ENCODE data around the gene DDIT3.

Gene DDIT3

GRCh38 chr12:57520053-57520818, at the start of gene DDIT3:
DDIT3 (minus strand) TSS chr12:57520514; CDS start chr12:57517406, 3,108 bp downstream.
- Histone ChIP-seq H3K9me3 (ENCODE audit: control insufficient read depth, low read length) (no peaks in the 10 kb centered on the region), H3K9ac (peak within 1 kb of the TSS; percentile 98), H3K4me3 (ENCODE audit: low read depth, low read length) (peak within 1 kb of the TSS; percentile 93), H3K4me1 (peaks cover 39% of the 10 kb centered on the region), H2AFZ (peak within 1 kb of the TSS; percentile 91), H3K36me3 (ENCODE audit: control insufficient read depth, insufficient read depth, low read length) (no peaks in the 10 kb centered on the region), H3K27ac (peak within 1 kb of the TSS; percentile 99), H3K79me2 (peaks cover 23% of the 10 kb centered on the region), H3K4me2 (ENCODE audit: low read length) (peak within 1 kb of the TSS; percentile 81), H3K27me3 (ENCODE audit: control insufficient read depth, insufficient read depth, low read length) (no peaks in the 10 kb centered on the region)
- TF ChIP-seq CTCF (IDR thresholded peaks at IDR 0.05), result no peak

- H3K27ac ChIP-seq, result no peak overlapping the region
- no peaks in the 10 kb centered on the region for H3K27me3 ChIP-seq (ENCODE audit: control insufficient read depth, insufficient read depth, low read length)
- no peaks in the 10 kb centered on the region for H3K36me3 ChIP-seq (ENCODE audit: control insufficient read depth, insufficient read depth, low read length)
- no peaks in the 10 kb centered on the region for H3K9me3 ChIP-seq (ENCODE audit: control insufficient read depth, low read length)
- H2AFZ ChIP-seq, result no peak overlapping the region
- H3K4me2 ChIP-seq (ENCODE audit: low read length), result no peak overlapping the region
- peaks cover 2% of the 10 kb centered on the region for H3K79me2 ChIP-seq
- H3K9ac ChIP-seq, result no peak overlapping the region
- no peak for TF ChIP-seq CTCF (IDR thresholded peaks at IDR 0.05)
- no peaks in the 10 kb centered on the region for H3K4me1 ChIP-seq
- no peak overlapping the region for H3K4me3 ChIP-seq (ENCODE audit: low read depth, low read length)
Observed at GRCh38 chr12:57569858-57570257, 49.5 kb upstream of the DDIT3 start.

GRCh38 chr12:57568838-57569237, 48.5 kb upstream of the DDIT3 start:
- Histone ChIP-seq H3K36me3 (ENCODE audit: control insufficient read depth, insufficient read depth, low read length) (no peaks in the 10 kb centered on the region), H3K9me3 (ENCODE audit: control insufficient read depth, low read length) (no peaks in the 10 kb centered on the region), H3K4me3 (ENCODE audit: low read depth, low read length) (no peak overlapping the region), H3K79me2 (peaks cover 2% of the 10 kb centered on the region), H3K4me1 (no peaks in the 10 kb centered on the region), H2AFZ (no peak overlapping the region), H3K4me2 (ENCODE audit: low read length) (no peak overlapping the region), H3K9ac (no peak overlapping the region), H3K27me3 (ENCODE audit: control insufficient read depth, insufficient read depth, low read length) (no peaks in the 10 kb centered on the region), H3K27ac (no peak overlapping the region)
- TF ChIP-seq CTCF (IDR thresholded peaks at IDR 0.05), result no peak

GRCh38 chr12:57564178-57564740, 43.9 kb upstream of the DDIT3 start:
- Histone ChIP-seq H3K79me2 (peaks cover under 1% of the 10 kb centered on the region), H3K27ac (no peak overlapping the region), H3K36me3 (ENCODE audit: control insufficient read depth, insufficient read depth, low read length) (no peaks in the 10 kb centered on the region), H3K4me1 (no peaks in the 10 kb centered on the region), H3K4me3 (ENCODE audit: low read depth, low read length) (no peak overlapping the region), H3K4me2 (ENCODE audit: low read length) (no peak overlapping the region), H3K9ac (no peak overlapping the region), H2AFZ (no peak overlapping the region), H3K27me3 (ENCODE audit: control insufficient read depth, insufficient read depth, low read length) (no peaks in the 10 kb centered on the region), H3K9me3 (ENCODE audit: control insufficient read depth, low read length) (no peaks in the 10 kb centered on the region)
- no peak for TF ChIP-seq CTCF (IDR thresholded peaks at IDR 0.05)

All from parathyroid adenoma (tissue), 2 donors.